ENCODE results near the gene PRR5L.

DNA sequence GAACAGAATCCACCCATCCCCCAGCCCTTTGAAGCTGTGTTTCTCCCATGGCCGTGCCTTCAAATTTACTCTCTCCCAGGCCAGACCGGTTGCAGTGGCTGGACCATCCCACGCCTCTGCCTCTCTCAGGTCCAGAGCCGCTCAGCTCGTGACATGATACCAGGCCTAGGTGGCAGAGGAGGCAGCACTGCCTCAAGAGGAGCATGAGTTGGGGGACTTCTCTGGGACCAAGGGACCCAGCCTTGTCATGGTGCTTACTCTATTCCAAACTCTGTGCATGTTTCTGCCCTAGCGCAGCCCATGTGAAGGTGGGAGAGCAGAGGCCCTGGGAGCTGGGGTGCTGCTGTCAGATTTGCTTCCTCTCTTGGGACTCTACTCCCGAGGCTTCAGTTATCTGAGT lies 163.0 kb downstream of the PRR5L start:
- TF ChIP-seq, protein P1, sequence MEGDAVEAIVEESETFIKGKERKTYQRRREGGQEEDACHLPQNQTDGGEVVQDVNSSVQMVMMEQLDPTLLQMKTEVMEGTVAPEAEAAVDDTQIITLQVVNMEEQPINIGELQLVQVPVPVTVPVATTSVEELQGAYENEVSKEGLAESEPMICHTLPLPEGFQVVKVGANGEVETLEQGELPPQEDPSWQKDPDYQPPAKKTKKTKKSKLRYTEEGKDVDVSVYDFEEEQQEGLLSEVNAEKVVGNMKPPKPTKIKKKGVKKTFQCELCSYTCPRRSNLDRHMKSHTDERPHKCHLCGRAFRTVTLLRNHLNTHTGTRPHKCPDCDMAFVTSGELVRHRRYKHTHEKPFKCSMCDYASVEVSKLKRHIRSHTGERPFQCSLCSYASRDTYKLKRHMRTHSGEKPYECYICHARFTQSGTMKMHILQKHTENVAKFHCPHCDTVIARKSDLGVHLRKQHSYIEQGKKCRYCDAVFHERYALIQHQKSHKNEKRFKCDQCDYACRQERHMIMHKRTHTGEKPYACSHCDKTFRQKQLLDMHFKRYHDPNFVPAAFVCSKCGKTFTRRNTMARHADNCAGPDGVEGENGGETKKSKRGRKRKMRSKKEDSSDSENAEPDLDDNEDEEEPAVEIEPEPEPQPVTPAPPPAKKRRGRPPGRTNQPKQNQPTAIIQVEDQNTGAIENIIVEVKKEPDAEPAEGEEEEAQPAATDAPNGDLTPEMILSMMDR (IDR thresholded peaks at IDR 0.05; ENCODE audit: low read depth, low read length) = no peak
- TF ChIP-seq EZH2phosphoT487 (IDR thresholded peaks at IDR 0.05; ENCODE audit: low read depth) = no peak
